Left cardiac atrium (tissue), 4 donors: ENCODE measurements around the gene ZDHHC12. TPM values are rescaled to one million over a fixed set of nuclear protein-coding genes. Genes with fewer than 3 reads are reported as not detected.

Experiments used
- ATAC-seq, 2 donors: fragments of 200-7000 bp; cut with Tn5 transposase; one replicate each; pipeline ENCODE4 v1.9.1; 2020; ENCODE audit warnings: mild to moderate bottlenecking in 2 of 2, moderate library complexity in 2 of 2
- DNase-seq: peaks from one replicate; pipeline ENCODE4 v3.0.0-alpha.2; 2020
- intact Hi-C, 2 donors: fragments of 100-400 bp; cut with DNase I; formaldehyde crosslinking; loops; one replicate each; pipeline versions ENCODE4 v1.14.1 to v1.15.1; 2022 to 2023
- total RNA-seq, 2 donors: library from RNA; stranded (reverse); fragmentation: NEBNext Ultra II Directional; extraction: Animal tissue kit (Norgen Biotek cat#: 25700); gene quantifications; one replicate each; pipeline ENCODE4 v1.2.1, GENCODE V29; 2021
- donor health status: DM: no; HTN: yes; CAD: no.
- donor health status: DM: no; HTN: yes; CAD: no; lungs with severe emphysema.
- donor health status: DM: yes; HTN: yes; CAD: no.
- donor health status: Dilated cardiomyopathy.

The ZDHHC12 gene
- total RNA-seq, 2 donors from 2014 or later: 8.3 to 13.8 TPM

GRCh38 chr9:128732576-128732975 is 8.6 kb upstream of the ZDHHC12 start:
- ATAC-seq (no peak), DNase-seq (no peak)
- intact Hi-C loops: no loop called here

GRCh38 chr9:128731691-128732090 is 7.8 kb upstream of the ZDHHC12 start:
- intact Hi-C loops: no loop called here
- ATAC-seq: no peak
- no peak for DNase-seq

GRCh38 chr9:128731093-128731492 is 7.2 kb upstream of the ZDHHC12 start:
- intact Hi-C loops: no loop called here
- no peak for DNase-seq
- no peak for ATAC-seq

GRCh38 chr9:128729766-128730517 is 6.0 kb upstream of the ZDHHC12 start:
- no peak for ATAC-seq
- intact Hi-C loops: no loop called here
- no peak for DNase-seq

GRCh38 chr9:128729302-128729701 is 5.4 kb upstream of the ZDHHC12 start:
- ATAC-seq: no peak
- no peak for DNase-seq
- intact Hi-C loops: no loop called here

GRCh38 chr9:128728298-128728697 is 4.4 kb upstream of the ZDHHC12 start:
- ATAC-seq (no peak), DNase-seq (no peak)
- intact Hi-C loops: no loop called here

- DNase-seq (no peak), ATAC-seq (no peak)
- intact Hi-C loops: no loop called here
Observed at GRCh38 chr9:128727640-128728248, 3.8 kb upstream of the ZDHHC12 start.

- DNase-seq (peak; percentile 84), ATAC-seq (peak; percentile 25 to 72)
- intact Hi-C loops: no loop called here
Observed at GRCh38 chr9:128724744-128725211, 851 bp upstream of the ZDHHC12 start.

- no peak for ATAC-seq
Observed at GRCh38 chr9:128723352-128723865, 518 bp downstream of the ZDHHC12 start.

GRCh38 chr9:128722380-128723351 is 1.3 kb downstream of the ZDHHC12 start:
- ATAC-seq (no peak), DNase-seq (no peak)
- intact Hi-C loops: no loop called here

More at GRCh38 chr9:128723352-128723865, 518 bp downstream of the ZDHHC12 start:
- intact Hi-C loops: no loop called here
- no peak for DNase-seq

- no peak for DNase-seq
- intact Hi-C loops: no loop called here
- no peak for ATAC-seq
Observed at GRCh38 chr9:128721487-128722010, 2.4 kb downstream of the ZDHHC12 start.

- intact Hi-C loops: no loop called here
- ATAC-seq (no peak), DNase-seq (no peak)
Observed at GRCh38 chr9:128720841-128721486, 3.0 kb downstream of the ZDHHC12 start.

- ATAC-seq: no peak
- intact Hi-C loops: no loop called here
- no peak for DNase-seq
Observed at GRCh38 chr9:128719919-128720605, 3.9 kb downstream of the ZDHHC12 start.

GRCh38 chr9:128718475-128718874 is 5.5 kb downstream of the ZDHHC12 start:
- intact Hi-C loops: no loop called here
- DNase-seq (no peak), ATAC-seq (no peak)

GRCh38 chr9:128718047-128718446 is 5.9 kb downstream of the ZDHHC12 start:
- no peak for ATAC-seq
- no peak for DNase-seq
- intact Hi-C loops: no loop called here

GRCh38 chr9:128716581-128717254 is 7.2 kb downstream of the ZDHHC12 start:
- DNase-seq (peak; percentile 11), ATAC-seq (peak in 1 of 2 donors; percentile 58)
- intact Hi-C loops: no loop called here

GRCh38 chr9:128715436-128715750 is 8.5 kb downstream of the ZDHHC12 start:
- intact Hi-C loops: no loop called here
- ATAC-seq: no peak
- DNase-seq: peak; percentile 10
